Activated T-cell treated with anti-CD3 and anti-CD28 coated beads, Interleukin-2, amount 50 U/mL, for 48 hours (primary cell): ENCODE measurements around the gene ZDHHC8.
A peak's percentile ranks its signal among the peaks of the same experiment; 100 is the strongest.

ENCODE experiments used
- DNase-seq, 2 experiments: peaks; one replicate each; pipeline ENCODE4 v3.0.0-alpha.2; 2020

ZDHHC8 gene, protein sequence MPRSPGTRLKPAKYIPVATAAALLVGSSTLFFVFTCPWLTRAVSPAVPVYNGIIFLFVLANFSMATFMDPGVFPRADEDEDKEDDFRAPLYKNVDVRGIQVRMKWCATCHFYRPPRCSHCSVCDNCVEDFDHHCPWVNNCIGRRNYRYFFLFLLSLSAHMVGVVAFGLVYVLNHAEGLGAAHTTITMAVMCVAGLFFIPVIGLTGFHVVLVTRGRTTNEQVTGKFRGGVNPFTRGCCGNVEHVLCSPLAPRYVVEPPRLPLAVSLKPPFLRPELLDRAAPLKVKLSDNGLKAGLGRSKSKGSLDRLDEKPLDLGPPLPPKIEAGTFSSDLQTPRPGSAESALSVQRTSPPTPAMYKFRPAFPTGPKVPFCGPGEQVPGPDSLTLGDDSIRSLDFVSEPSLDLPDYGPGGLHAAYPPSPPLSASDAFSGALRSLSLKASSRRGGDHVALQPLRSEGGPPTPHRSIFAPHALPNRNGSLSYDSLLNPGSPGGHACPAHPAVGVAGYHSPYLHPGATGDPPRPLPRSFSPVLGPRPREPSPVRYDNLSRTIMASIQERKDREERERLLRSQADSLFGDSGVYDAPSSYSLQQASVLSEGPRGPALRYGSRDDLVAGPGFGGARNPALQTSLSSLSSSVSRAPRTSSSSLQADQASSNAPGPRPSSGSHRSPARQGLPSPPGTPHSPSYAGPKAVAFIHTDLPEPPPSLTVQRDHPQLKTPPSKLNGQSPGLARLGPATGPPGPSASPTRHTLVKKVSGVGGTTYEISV

DNA sequence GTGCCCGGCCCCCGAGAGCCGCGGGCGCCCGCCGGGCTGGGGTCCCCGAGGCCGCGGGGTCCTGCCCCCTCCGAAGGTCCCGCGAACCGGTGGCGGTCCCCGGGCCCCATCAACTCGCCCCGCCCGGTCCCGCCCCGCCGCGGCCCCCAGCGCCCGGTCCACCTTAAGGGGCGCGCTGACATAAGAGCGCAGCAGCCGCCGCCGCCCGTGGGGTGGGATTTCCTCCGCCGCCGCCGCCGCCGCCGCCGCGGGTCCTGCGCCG lies at the start of gene ZDHHC8:
ZDHHC8 (plus strand) TSS at position 208 of the 262 bp plus-strand sequence. CDS start 144 bp downstream, outside the sequence.
- peak in 1 of 2 experiments; percentile 56 for DNase-seq

DNA sequence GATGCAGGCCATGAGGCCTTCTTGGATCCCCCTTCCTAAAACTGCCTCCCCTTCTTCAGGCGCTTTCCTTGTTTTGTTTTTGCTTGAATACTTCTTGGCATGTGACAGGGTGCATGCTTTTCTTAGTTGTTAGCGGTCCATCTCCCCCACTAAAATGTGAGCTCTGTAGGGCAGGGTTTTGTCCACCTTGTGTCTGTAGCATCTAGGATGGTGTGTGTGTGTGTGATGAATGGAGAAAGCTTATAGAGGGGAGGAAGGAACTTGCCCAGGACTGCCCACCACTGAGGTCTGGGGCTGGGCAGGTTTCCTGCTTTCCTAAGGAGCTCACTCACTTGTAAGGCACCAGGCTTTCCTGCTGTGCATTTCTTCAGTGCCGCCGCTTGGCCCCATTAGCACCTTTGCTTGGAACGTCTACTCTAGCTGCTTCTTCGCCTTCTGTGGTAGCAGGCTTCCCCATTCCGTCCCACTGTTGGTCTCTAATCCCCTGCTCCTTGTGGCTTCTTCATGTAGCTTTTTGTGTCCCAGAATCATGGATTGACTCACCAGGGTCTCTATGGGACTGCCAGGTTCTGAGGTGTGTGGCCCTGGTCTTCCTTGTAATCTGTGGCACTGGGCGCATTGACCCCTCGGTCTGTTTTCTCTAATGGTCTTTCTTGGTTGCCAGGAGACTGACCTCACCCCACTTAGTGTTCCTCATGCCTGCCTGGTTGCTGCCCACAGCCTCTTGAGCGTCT lies 48.3 kb upstream of the ZDHHC8 start:
- no peak for DNase-seq

DNA sequence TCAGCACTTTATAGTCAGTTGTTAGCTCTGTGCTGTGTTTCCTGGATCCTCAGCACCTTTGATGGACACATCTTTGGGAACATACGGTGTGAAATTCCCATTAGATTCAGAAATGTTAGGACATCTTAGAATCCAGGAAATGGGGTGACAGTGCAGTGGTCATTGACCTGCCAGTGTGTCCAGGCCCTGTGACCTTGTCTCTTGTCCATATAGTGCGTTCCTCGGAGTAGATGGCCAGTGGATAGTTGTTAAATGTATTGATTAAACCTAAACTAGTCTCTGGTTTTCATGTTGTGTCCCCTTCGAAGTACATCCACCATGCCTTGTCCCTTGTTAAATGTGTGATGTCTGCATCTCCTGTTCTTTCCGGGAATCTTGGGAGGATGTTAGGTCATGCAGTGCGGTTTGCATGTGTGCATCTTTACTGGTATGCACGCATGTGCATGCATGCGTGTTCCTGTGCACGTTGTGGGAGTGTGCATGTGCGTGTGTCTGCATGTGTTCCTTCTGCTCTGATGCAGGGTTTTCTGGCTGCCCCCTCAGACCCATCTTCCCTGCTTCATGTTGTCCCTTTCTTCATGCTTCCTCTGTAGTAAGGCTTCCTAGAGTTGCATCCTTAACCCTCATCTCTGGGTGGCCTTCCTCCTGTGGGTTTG lies 47.6 kb upstream of the ZDHHC8 start:
- DNase-seq = no peak

DNA sequence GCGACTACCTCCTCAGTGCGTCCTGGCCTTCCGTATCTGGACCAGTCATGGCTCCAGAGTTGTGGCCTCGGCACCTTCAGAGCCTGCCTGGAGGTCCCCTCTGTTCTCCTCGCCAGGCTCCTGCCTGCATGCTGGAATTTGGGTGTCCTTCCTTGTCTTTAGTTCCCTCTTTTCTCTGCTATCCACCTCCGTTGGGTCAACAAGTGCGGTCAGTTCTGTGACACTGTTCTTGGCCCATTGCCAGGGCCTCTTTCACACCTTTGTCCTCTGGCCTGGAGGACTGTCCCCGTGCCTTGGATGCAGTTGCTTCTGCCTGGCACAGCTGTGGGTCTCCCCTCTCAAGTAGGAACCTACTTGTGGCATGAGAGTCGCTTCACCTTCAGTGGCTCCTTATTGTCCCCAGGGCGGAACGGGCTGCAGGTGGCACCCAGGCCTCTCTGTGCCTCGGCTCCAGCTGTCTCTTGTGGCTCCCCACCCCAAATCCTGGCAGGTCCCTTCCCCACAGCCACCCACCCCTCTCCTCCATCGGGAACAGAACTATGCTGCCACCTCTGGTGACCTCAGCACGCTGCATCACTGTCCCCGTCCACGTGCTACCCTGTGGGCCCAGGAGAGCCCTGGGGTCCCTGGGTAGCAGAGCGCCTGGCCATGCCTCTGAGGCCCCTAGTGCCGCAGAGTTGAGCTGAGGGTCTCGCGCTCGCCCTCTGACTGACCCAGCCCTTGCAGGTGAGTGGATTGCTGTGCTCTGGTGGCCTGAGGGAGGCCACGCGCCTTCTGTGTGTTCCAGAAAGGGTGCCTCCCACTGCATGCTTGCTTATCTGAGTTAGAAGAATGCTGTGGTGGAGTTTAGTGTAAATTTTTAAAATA lies 46.8 kb upstream of the ZDHHC8 start:
- DNase-seq = peak; percentile 45 to 58

DNA sequence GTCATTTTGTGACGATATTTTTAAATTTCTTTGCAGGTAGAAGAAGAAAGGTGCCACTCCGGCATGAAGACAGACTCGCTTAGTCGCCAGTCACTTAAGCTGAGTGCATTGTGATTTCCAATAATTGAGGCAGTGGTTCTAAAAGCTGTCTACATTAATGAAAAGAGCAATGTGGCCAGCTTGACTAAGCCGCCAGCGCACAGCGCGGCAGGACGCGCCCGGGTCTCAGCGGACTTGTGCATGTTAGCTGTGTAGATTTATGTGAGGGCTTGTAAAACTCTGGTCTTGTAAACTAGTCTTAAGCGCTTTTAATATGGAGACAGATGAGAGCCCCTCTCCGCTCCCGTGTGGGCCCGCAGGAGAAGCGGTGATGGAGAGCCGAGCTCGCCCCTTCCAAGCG lies 46.0 kb upstream of the ZDHHC8 start:
- DNase-seq = no peak

DNA sequence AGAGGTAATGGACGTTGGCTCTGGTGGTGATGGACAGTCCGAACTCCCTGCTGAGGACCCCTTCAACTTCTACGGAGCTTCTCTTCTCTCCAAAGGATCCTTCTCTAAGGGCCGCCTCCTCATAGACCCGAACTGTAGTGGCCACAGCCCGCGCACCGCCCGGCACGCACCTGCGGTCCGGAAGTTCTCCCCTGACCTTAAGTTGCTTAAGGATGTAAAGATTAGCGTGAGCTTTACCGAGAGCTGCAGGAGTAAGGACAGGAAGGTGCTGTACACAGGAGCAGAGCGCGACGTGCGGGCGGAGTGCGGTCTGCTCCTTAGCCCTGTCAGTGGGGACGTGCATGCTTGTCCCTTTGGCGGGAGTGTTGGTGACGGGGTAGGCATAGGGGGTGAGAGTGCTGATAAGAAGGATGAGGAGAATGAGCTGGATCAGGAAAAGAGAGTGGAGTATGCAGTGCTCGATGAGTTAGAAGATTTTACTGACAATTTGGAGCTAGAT lies 45.5 kb upstream of the ZDHHC8 start:
- DNase-seq = no peak

DNA sequence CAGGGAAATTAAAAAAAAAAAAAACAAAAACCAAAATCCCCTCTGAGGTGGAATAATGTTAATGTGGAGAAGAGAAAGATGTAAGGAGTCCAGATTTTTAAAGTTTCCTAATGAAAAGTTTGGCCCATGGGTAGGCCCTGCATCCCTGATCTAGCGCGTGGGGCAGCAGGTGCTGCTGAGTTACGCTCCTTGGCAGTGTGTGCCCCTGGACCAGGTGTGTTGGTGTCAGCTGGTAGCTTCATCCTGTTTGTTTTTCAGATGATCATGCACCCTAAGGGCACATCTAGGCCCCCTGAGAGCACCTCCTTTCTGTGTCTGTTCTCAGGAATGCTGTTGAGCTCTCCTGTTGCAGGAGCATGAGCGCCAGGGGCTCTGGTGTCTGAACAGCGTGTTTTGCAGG lies 44.8 kb upstream of the ZDHHC8 start:
- no peak for DNase-seq

DNA sequence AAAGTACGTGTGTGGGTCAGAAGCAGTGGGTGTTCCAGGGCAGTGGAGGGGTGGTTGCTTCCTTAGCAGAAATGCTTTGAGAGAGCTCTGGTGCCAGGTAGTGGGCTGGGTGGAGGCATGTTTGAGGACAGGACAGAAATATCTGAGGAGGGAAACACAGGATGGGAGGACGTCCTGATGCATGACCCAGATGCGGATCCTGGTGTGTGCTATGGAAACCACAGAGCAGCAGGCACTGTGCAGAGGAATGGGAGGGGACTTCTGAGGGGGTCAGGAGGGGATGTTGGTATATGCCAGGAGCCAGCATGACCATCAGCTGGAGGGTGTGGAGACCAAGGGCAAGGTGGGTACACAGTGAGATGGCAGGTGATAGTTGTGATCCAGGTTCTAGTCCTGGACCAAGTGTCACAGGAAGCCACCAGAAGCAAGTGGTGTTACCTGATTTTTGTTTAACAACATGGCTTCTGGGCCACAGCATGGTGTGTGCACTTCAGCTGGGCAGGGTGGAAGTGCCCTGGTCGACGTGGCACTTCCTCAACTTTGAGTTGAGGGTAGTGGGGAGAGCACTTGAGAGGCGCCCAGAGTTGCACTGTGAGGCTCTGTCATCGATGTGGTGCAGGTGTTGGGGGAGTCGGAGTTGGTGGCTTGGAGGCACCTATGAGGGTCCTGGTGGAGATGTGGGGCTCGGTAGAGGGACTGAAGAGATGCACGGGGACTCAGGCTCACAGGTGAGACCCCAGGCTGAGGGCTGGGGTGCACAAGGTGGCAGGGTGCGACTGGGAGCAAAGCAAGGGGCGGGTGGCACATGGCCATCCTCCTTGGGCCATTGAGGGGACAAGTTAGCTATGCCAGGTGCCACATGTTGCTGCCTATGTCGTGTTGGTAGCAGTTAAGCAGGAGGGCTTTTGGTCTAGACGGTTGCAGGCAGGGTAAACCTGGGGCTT lies 44.0 kb upstream of the ZDHHC8 start:
- DNase-seq = no peak

DNA sequence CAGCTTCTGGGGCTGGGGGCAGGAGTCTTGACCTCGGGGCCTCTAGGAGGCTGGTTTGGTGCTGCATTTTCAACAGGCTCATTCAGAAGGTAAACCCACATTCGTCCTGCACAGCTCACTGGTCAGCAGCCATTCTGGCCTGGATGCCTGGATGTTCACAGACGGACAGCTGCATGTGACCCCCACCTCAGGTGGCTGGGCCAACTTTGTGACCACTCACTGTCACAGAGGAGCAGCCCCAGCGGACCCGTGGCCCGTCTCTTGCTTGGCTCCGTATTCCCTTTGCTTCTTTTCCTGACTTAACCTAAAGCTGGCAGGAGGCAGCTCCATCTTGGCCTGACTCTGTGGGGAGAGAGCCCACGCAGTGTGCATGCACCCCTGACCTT lies 43.3 kb upstream of the ZDHHC8 start:
- no peak for DNase-seq

DNA sequence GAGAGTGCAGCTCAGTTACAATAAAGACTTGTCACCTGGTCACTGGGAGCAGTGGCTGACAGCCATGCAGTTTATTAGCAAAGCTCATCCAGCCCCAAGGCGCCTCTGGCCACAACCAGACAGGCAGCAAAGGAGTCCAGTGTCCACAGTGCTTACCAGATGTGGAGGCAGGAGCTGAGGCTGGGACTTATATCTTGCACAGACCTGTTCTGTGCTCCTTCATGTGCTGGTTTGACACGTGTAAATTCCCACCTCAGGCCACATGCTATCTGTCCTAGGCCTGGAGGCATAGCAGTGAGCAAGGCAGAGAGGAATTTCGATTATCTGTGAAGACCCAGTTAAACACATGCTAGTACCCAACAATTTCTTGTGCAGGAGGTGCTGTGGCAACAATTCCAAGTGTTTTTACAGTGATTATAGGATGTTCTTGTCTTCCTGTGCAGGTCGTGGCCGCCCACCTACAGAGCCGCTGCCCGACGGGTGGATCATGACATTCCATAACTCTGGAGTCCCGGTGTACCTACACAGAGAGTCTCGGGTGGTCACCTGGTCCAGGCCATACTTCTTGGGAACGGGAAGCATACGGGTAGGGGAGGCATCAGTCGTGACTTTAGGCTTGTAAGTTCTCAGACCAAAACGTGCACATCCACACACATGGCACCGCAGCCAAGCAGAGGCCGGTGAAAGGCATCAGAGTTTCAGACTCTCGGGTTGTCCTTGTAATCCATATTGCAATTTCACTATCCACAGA lies 42.2 kb upstream of the ZDHHC8 start:
- no peak for DNase-seq

DNA sequence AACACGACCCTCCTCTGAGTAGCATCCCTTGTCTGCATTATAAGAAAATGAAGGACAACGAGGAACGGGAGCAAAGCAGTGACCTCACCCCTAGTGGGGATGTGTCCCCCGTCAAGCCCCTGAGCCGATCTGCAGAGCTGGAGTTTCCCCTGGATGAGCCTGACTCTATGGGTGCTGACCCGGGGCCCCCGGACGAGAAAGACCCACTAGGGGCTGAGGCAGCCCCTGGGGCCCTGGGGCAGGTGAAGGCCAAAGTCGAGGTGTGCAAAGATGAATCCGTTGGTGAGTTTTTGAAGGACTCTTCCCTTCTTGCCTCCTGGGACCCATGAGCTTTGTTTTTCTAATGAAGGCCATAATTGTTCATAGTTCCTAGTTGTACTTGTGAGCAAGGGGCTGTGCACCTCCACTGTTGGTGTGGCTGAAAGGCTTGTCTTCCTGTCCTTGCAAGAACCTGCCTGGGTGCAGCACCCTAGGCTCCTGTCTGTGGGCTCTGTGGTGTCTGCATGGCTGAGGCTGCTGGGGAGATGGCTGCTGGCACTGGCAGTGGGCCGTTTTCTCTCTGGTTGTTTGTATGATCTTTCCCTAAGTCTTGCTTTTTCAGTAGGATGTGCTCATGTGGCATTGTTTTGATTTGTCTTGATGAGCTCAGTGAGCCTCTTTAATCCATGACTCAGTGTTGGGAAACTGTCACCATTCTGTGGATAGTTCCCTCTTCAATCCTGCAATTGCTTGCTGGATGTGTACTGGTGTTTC lies 41.5 kb upstream of the ZDHHC8 start:
- no peak for DNase-seq

DNA sequence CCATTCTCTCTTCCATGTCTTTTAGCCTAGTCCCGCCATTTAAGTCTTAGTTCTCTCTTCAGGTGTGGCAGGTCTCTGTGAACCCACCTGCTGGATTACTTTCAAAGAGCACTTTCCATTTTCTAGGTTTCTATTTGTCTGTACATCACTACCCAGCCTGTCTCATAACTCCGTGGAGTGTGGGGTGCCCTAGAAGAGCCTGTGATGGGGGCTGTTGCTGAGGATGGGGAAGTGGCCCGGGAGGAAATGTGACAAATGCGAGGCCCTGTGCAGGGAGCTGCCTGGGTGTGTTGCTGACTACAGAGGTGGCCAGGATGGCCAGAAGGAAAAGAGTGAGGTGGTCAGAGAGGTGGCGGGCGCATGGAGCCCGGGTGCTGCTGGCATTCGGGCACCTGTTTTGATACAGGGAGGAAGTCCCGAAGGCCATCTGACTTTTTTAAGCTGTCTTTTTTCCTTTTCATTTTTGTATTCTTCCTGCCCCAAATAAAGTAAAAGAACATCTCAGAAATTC lies 40.8 kb upstream of the ZDHHC8 start:
- no peak for DNase-seq

DNA sequence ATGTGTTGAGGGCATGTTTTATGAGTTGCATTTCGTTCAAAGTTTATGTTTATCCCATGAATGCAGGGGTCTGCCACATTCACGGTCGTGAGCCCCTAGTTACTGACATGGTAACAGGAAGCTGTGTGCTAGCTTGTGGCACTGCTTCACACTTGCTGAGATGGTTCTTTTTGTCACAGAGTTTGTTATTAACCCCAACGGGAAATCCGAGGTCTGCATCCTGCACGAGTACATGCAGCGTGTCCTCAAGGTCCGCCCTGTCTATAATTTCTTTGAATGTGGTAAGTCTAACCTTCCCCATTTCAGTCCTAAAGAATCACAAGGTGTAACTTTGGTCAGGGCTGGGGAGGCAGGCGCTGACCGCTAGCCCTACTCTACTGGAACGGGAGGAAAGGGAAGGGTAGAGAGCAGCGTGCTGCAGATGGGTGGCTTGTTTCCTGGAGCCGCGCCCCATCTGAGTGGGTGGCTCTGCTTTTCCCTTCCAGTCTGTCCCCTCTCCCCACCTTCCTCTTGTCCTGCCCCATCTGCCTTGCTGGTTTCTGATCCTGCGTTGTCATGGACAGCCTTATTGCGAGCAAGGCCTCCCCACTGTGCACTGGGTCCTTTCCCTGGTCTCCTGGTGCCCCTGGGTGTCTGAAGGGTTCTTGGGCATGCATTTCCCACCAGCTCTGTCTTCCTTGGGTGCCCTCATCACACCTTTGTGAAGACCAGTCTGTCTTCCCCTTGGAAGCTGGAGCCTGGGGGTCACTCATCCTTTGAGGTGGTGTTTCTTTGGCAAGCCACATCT lies 39.7 kb upstream of the ZDHHC8 start:
- no peak for DNase-seq

DNA sequence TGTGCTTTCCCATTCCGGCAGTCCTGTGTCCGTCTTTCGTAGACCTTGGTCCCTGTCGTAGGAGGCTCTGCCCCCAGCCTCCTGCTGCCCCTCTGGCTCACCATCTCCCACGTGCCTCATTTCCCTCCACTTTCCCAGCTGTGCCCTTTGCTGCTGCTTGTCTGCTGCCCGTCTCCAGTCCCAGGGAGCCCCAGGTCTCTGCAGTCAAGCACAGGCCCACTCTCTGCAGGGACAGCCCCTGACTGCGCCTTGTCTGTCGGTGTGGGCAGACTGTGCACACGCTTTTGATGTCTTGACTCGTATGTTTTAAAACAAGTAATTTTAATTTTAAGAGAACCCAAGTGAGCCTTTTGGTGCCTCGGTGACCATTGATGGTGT lies 39.1 kb upstream of the ZDHHC8 start:
- no peak for DNase-seq

DNA sequence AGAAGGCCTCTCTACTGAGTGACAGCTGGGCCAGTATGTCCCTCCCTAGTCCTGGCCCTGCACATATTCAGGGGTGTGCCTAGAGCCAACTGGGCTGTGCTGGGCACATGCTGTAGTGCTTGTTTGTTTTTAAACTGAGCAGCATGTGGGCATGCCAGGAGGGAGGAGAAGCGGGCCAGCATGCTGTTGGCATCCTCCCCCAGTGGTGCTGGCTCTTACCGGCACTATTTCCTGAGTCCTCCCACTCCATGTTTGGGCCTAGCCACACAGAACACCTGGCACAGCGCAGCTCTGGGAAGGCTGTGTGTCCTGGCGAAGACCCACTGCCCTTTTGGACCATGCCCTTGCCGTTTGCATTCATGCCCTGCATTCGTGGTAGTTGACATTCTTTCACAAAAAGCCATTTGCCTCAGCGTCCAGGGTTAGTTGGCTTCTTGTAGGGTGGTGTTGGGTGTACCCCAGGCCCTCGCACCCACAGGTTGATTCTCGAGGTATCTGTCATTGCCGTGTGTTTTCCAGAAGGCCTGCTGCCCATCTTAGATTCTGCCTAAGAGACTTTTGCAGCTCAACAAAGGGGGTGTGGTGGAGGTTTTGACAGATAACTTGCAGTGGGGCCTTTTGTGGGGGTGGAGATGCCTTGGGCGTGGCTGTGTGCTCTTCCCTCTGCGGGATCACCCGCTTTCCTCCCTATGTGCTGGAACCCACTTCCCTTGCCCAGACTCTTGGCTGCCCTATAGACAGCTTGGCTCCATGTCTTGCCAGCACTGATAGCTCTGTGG lies 38.0 kb upstream of the ZDHHC8 start:
- no peak for DNase-seq

DNA sequence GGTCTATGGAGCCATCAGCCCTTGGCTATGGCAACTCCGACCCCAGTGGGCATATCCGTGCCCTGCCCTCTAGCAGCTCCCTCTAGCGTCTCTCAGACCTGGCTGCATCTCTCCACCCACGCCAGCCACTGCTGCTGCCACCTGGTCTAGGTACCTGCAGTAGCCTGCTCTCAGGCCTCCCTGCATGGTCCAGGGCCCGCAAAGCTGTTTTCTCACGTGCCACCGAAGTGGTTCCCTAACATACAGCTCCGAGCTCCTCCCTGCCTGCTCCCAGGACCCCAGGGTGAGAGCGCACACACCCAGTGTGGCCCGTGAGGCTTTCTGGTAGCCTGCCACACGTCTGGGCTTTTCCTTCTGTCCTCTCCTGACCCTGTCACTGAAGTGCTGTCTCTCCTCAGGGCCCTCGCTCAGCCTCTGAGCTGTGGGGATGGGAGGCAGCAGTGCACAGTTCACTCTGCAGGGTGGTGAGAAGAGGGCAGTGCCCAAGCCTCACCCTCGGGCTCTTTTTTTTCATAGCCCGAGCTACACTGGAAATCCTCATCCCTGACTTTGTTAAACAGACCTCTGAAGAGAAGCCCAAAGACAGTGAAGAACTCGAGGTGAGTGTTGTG lies 37.3 kb upstream of the ZDHHC8 start:
- no peak for DNase-seq

DNA sequence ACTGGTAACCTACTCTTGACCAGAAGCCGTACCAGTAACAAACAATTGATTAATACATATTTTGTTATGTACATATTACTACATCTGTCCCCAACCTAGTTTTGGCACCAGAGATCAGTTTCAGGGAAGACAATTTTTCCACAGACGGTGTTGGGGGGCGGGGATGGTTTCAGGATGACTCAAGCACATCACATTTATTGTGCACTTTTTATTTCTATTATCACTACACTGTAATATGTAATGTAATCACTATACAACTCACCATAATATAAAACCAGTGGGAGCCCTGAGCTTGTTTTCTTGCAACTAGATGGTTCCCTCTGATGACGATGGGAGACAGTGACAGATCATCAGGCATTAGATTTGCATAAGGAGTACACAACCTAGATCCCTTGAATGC lies 36.1 kb upstream of the ZDHHC8 start:
- DNase-seq = peak in 1 of 2 experiments; percentile 49
